Stomach (tissue), 9 donors: ENCODE measurements around the gene PHF2. TPM values are rescaled to one million over a fixed set of nuclear protein-coding genes. Genes with fewer than 3 reads are reported as not detected.

ENCODE experiments used
- DNase-seq, 2 donors: peaks; one replicate each; pipeline versions ENCODE4 v3.0.0 to v3.0.0-alpha.2; 2013 to 2019
- H3K27ac ChIP-seq, 5 donors: fragments of 200-600 bp in 4 of 5; sonication (generic) in 4 of 5; one replicate each; pipeline ENCODE4 v1.5.1; 2013 to 2019; ENCODE audit warnings: mild to moderate bottlenecking in 1 of 5, moderate library complexity in 1 of 5
- H3K27me3 ChIP-seq, 3 donors: fragments of 200-600 bp; sonication (generic); one replicate each; pipeline ENCODE4 v1.5.1; 2017 to 2019; ENCODE audit warnings: mixed run types in 1 of 3
- H3K36me3 ChIP-seq, 4 donors: fragments of 200-600 bp; sonication (generic); 1 replicate in 3 of 4; 2 replicates in 1 of 4; pipeline ENCODE4 v1.5.1; 2016 to 2019
- H3K4me1 ChIP-seq, 4 donors: fragments of 200-600 bp; sonication (generic); one replicate each; pipeline ENCODE4 v1.5.1; 2016 to 2019
- H3K4me3 ChIP-seq, 4 donors: fragments of 200-600 bp; sonication (generic) in 3 of 4; one replicate each; pipeline ENCODE4 v1.5.1; 2016 to 2019; ENCODE audit warnings: mild to moderate bottlenecking in 1 of 4
- H3K9me3 ChIP-seq, 4 donors: fragments of 200-600 bp; sonication (generic); one replicate each; pipeline ENCODE4 v1.5.1; 2016 to 2019
- CTCF ChIP-seq, 7 experiments: fragments of 450-650 bp in 4 of 7; fragments of 200-600 bp in 3 of 7; sonication (generic) in 3 of 7; IDR thresholded peaks; one replicate each; pipeline ENCODE4 v1.5.1; 2016 to 2019; ENCODE audit warnings: antibody characterized with exemption in 7 of 7, control low read depth in 2 of 7, mild to moderate bottlenecking in 1 of 7
- EP300 ChIP-seq: sonication (generic); formaldehyde crosslinking; IDR thresholded peaks from one replicate; pipeline ENCODE4 v1.6.1; 2017; ENCODE audit warnings: antibody characterized with exemption
- POLR2A ChIP-seq, 4 donors: fragments of 450-650 bp; IDR thresholded peaks; one replicate each; pipeline ENCODE4 v1.6.1; 2016; ENCODE audit warnings: antibody characterized with exemption in 4 of 4, control low read depth in 2 of 4, mild to moderate bottlenecking in 1 of 4, moderate library complexity in 1 of 4
- POLR2AphosphoS5 ChIP-seq, 3 donors: sonication (generic); formaldehyde crosslinking; IDR thresholded peaks; one replicate each; pipeline ENCODE4 v1.6.1; 2016; ENCODE audit warnings: antibody characterized with exemption in 3 of 3
- WGBS, 5 donors: extraction: QIAGEN DNeasy Blood & Tissue Kit in 3 of 5; methylation state at CpG; one replicate each; pipeline versions ENCODE4 v1.1.5 to v1.1.7; 2013 to 2018; 5-methylcytosine and 5-hydroxymethylcytosine counted together
- intact Hi-C: fragments of 100-400 bp; cut with DNase I; formaldehyde crosslinking; loops from one replicate; pipeline ENCODE4 v1.15.1; 2023; ENCODE audit warnings: low total_unique reads
- polyA plus RNA-seq, 3 donors: library from polyadenylated mRNA; stranded (reverse); fragments of 200-250 nt; gene quantifications; one replicate each; pipeline ENCODE4 v1.2.3, GENCODE V29; 2013
- total RNA-seq, 5 donors: library from RNA; depleted of rRNA; stranded (reverse); fragments of >200 nt; gene quantifications; one replicate each; pipeline versions ENCODE4 v1.1.0 to v1.2.3, GENCODE V29; 2014 to 2016
- donor health status: healthy with polysubstance abuse.
- donor health status: Bipolar disorder and iron deficiency.
- donor health status: healthy.

Gene PHF2
- total and polyA plus RNA-seq, 8 donors: 14.2 to 58.0 (median 19.5) TPM

- H3K36me3 ChIP-seq: peaks cover 52 to 99% (median 90%) of the 10 kb centered on the region in 4 donors
- 81 to 100% (median 93%) methylated on average over 4 of the region's 4 CpGs for WGBS, 5 donors
- H3K27me3 ChIP-seq: no peaks in the 10 kb centered on the region
- no peaks in the 10 kb centered on the region for H3K9me3 ChIP-seq
- no peak overlapping the region for H3K27ac ChIP-seq
- no peaks in the 10 kb centered on the region for H3K4me1 ChIP-seq
- intact Hi-C loops: no loop called here
- DNase-seq: no peak
- H3K4me3 ChIP-seq: no peak overlapping the region
- TF ChIP-seq CTCF (IDR thresholded peaks at IDR 0.05) (no peak), EP300 (no peak), POLR2A (IDR thresholded peaks at IDR 0.05) (no peak), POLR2AphosphoS5 (IDR thresholded peaks at IDR 0.05) (no peak)
Measured at GRCh38 chr9:93662016-93662638, 85.7 kb downstream of the PHF2 start.

GRCh38 chr9:93662952-93663572 is 86.7 kb downstream of the PHF2 start:
- Histone ChIP-seq H3K4me3 (no peak overlapping the region), H3K4me1 (no peaks in the 10 kb centered on the region), H3K27me3 (no peaks in the 10 kb centered on the region), H3K9me3 (no peaks in the 10 kb centered on the region), H3K27ac (no peak overlapping the region), H3K36me3 (peaks cover 50 to 99% (median 89%) of the 10 kb centered on the region in 4 donors)
- intact Hi-C loops: no loop called here
- TF ChIP-seq EP300 (no peak), POLR2A (IDR thresholded peaks at IDR 0.05) (no peak), POLR2AphosphoS5 (IDR thresholded peaks at IDR 0.05) (no peak), CTCF (IDR thresholded peaks at IDR 0.05) (no peak)
- DNase-seq: no peak
- WGBS, 5 donors: 85 to 93% (median 91%) methylated on average over 9 of the region's 9 CpGs

GRCh38 chr9:93663877-93664548 is 87.6 kb downstream of the PHF2 start:
- whole genome bisulfite sequencing, 5 donors: 91 to 94% (median 93%) methylated on average over 11 to 16 of the region's 16 CpGs
- Histone ChIP-seq H3K9me3 (no peaks in the 10 kb centered on the region), H3K27ac (no peak overlapping the region), H3K36me3 (peaks cover 42 to 96% (median 86%) of the 10 kb centered on the region in 4 donors), H3K4me1 (no peaks in the 10 kb centered on the region), H3K27me3 (no peaks in the 10 kb centered on the region), H3K4me3 (no peak overlapping the region)
- no peak for DNase-seq
- no peak for TF ChIP-seq POLR2AphosphoS5 (IDR thresholded peaks at IDR 0.05)
- TF ChIP-seq EP300: no peak
- TF ChIP-seq POLR2A (IDR thresholded peaks at IDR 0.05): no peak
- TF ChIP-seq CTCF (IDR thresholded peaks at IDR 0.05): no peak
- intact Hi-C loops: no loop called here

- H3K36me3 ChIP-seq: peaks cover 36 to 90% (median 83%) of the 10 kb centered on the region in 4 donors
- H3K4me3 ChIP-seq: no peak overlapping the region
- H3K27me3 ChIP-seq: no peaks in the 10 kb centered on the region
- TF ChIP-seq EP300 (no peak), POLR2AphosphoS5 (IDR thresholded peaks at IDR 0.05) (no peak), CTCF (IDR thresholded peaks at IDR 0.05) (no peak), POLR2A (IDR thresholded peaks at IDR 0.05) (no peak)
- no peak overlapping the region for H3K27ac ChIP-seq
- no peak for DNase-seq
- WGBS, 5 donors: 88 to 95% (median 91%) methylated on average over 15 of the region's 15 CpGs
- no peaks in the 10 kb centered on the region for H3K4me1 ChIP-seq
- H3K9me3 ChIP-seq: no peaks in the 10 kb centered on the region
- intact Hi-C loops: no loop called here
Measured at GRCh38 chr9:93664549-93665120, 88.3 kb downstream of the PHF2 start.
